H1 (cell line): ENCODE data around the gene FAAP100. TPM values are rescaled to one million over a fixed set of nuclear protein-coding genes. Genes with fewer than 3 reads are reported as not detected.

Source experiments
- CTCF ChIA-PET: fragments of 300-600 bp; sonication (Branson Sonifier 250); formaldehyde crosslinking; loops from one replicate; lab custom pipeline; 2021; ENCODE audit not compliant: partially characterized antibody; lab: Charles Lee
- POLR2A ChIA-PET: fragments of 300-600 bp; sonication (Branson Sonifier 250); formaldehyde crosslinking; loops from one replicate; lab custom pipeline; 2021; ENCODE audit warnings: inconsistent platforms; ENCODE audit not compliant: partially characterized antibody; lab: Charles Lee
- DNase-seq, 2 experiments: peaks; one replicate each; pipeline versions ENCODE4 v3.0.0 to v3.0.0-alpha.2; 2010 to 2022; ENCODE audit warnings: low spot score in 2 of 2, low read depth in 1 of 2, mixed read lengths in 1 of 2
- FAIRE-seq: peaks from 2 replicates; lab custom pipeline; 2011; peaks lifted over from hg19 to GRCh38; lab: Jason Lieb, UNC
- H2AFZ ChIP-seq: 2 replicates; pipeline ENCODE4 v1.8.1; 2012; ENCODE audit warnings: low read length, inconsistent platforms
- H2AK5ac ChIP-seq: 2 replicates; pipeline ENCODE4 v1.6.1; 2013; ENCODE audit warnings: low read depth, low read length
- H2BK120ac ChIP-seq: replicated peaks from 2 replicates; pipeline ENCODE3; 2013; ENCODE audit warnings: low read depth, low read length, inconsistent platforms
- H2BK12ac ChIP-seq: 2 replicates; pipeline ENCODE4 v1.6.1; 2013; ENCODE audit warnings: low read depth, low read length
- H2BK15ac ChIP-seq: 2 replicates; pipeline ENCODE4 v1.6.1; 2013; ENCODE audit warnings: low read length
- H2BK20ac ChIP-seq: 2 replicates; pipeline ENCODE4 v1.6.1; 2013; ENCODE audit warnings: low read length
- H2BK5ac ChIP-seq: 2 replicates; pipeline ENCODE4 v1.6.1; 2013; ENCODE audit warnings: low read depth, low read length
- H3K14ac ChIP-seq: 2 replicates; pipeline ENCODE4 v1.6.1; 2013; ENCODE audit warnings: inconsistent platforms; ENCODE audit not compliant: insufficient read length
- H3K18ac ChIP-seq: 2 replicates; pipeline ENCODE4 v1.6.1; 2013; ENCODE audit warnings: low read length; ENCODE audit errors: extremely low read depth
- H3K23ac ChIP-seq: 2 replicates; pipeline ENCODE4 v1.6.1; 2013; ENCODE audit warnings: inconsistent platforms; ENCODE audit not compliant: insufficient read length
- H3K23me2 ChIP-seq: 2 replicates; pipeline ENCODE4 v1.6.1; 2013; ENCODE audit warnings: low read depth, low read length
- H3K27ac ChIP-seq: 2 replicates; pipeline ENCODE4 v1.6.1; 2011; ENCODE audit warnings: low read depth, low read length, inconsistent platforms
- H3K27me3 ChIP-seq, 4 experiments: replicated peaks in 1 of 4; 1 replicate in 1 of 4; 2 replicates in 3 of 4; pipeline versions ENCODE4 v1.6.1 to v1.8.1; 2011 to 2013; ENCODE audit warnings: low read length in 3 of 4, mild to moderate bottlenecking in 3 of 4, inconsistent platforms in 2 of 4, mixed read lengths in 2 of 4, moderate library complexity in 1 of 4; ENCODE audit not compliant: control insufficient read depth in 3 of 4, insufficient read depth in 3 of 4; ENCODE audit errors: extremely low read depth in 1 of 4
- H3K36me3 ChIP-seq, 4 experiments: 2 replicates each; pipeline versions ENCODE4 v1.6.1 to v1.8.1; 2011 to 2013; ENCODE audit warnings: mild to moderate bottlenecking in 4 of 4, low read length in 3 of 4, moderate library complexity in 2 of 4, control low read depth in 1 of 4, inconsistent platforms in 1 of 4; ENCODE audit not compliant: insufficient read depth in 4 of 4, control insufficient read depth in 2 of 4
- H3K4ac ChIP-seq: replicated peaks from 2 replicates; pipeline ENCODE3; 2013; ENCODE audit warnings: low read length, low read depth, mixed read lengths, inconsistent platforms; ENCODE audit not compliant: insufficient read length
- H3K4me1 ChIP-seq, 4 experiments: replicated peaks in 1 of 4; 1 replicate in 1 of 4; 2 replicates in 3 of 4; pipeline versions ENCODE4 v1.6.1 to v1.8.1; 2011 to 2013; ENCODE audit warnings: low read length in 3 of 4, inconsistent platforms in 2 of 4, mixed read lengths in 1 of 4; ENCODE audit not compliant: insufficient read depth in 4 of 4, control insufficient read depth in 3 of 4
- H3K4me2 ChIP-seq, 2 experiments: 2 replicates each; pipeline versions ENCODE4 v1.6.1 to v1.8.1; 2011 to 2013; ENCODE audit warnings: low read depth in 2 of 2, low read length in 2 of 2, control low read depth in 1 of 2, inconsistent platforms in 1 of 2, mild to moderate bottlenecking in 1 of 2; ENCODE audit not compliant: insufficient read depth in 1 of 2
- H3K4me3 ChIP-seq, 4 experiments: fragments of 200-600, 300-600 bp in 1 of 4; sonication (generic), shearing (Covaris generic), sonication (Bioruptor Twin) in 1 of 4; 2 replicates each; pipeline versions ENCODE4 v1.5.1 to v1.8.1; 2011 to 2016; ENCODE audit warnings: low read length in 4 of 4, low read depth in 3 of 4, control low read depth in 2 of 4, inconsistent platforms in 2 of 4, mild to moderate bottlenecking in 2 of 4, mixed read lengths in 1 of 4, moderate library complexity in 1 of 4; ENCODE audit not compliant: insufficient read depth in 2 of 4; ENCODE audit errors: extremely low read depth in 1 of 4
- H3K56ac ChIP-seq: replicated peaks from 2 replicates; pipeline ENCODE3; 2013; ENCODE audit warnings: low read depth, mild to moderate bottlenecking, mixed read lengths, low read length, inconsistent platforms; ENCODE audit not compliant: insufficient read length
- H3K79me1 ChIP-seq: 2 replicates; pipeline ENCODE4 v1.6.1; 2013; ENCODE audit warnings: low read depth, low read length, control low read depth
- H3K79me2 ChIP-seq, 2 experiments: 2 replicates each; pipeline versions ENCODE4 v1.6.1 to v1.8.1; 2012 to 2013; ENCODE audit warnings: low read length in 2 of 2, mild to moderate bottlenecking in 2 of 2, inconsistent platforms in 1 of 2; ENCODE audit not compliant: insufficient read depth in 2 of 2, control insufficient read depth in 1 of 2
- H3K9ac ChIP-seq, 4 experiments: replicated peaks in 1 of 4; 1 replicate in 1 of 4; 2 replicates in 3 of 4; pipeline versions ENCODE4 v1.6.1 to v1.8.1; 2011 to 2013; ENCODE audit warnings: low read depth in 3 of 4, low read length in 3 of 4, control low read depth in 2 of 4, mild to moderate bottlenecking in 2 of 4, moderate library complexity in 2 of 4, inconsistent platforms in 1 of 4; ENCODE audit errors: extremely low read depth in 1 of 4
- H3K9me3 ChIP-seq, 2 experiments: 2 replicates each; pipeline versions ENCODE4 v1.6.1 to v1.8.1; 2012 to 2013; ENCODE audit warnings: mild to moderate bottlenecking in 2 of 2, moderate library complexity in 2 of 2, control low read depth in 1 of 2, inconsistent platforms in 1 of 2, low read depth in 1 of 2, low read length in 1 of 2, mixed read lengths in 1 of 2; ENCODE audit not compliant: insufficient read depth in 2 of 2
- H4K20me1 ChIP-seq, 2 experiments: replicated peaks in 1 of 2; 2 replicates each; pipeline versions ENCODE3 to v1.8.1; 2011 to 2013; ENCODE audit warnings: inconsistent platforms in 2 of 2, low read length in 2 of 2, mild to moderate bottlenecking in 1 of 2; ENCODE audit not compliant: insufficient read depth in 2 of 2, control insufficient read depth in 1 of 2
- H4K5ac ChIP-seq: 2 replicates; pipeline ENCODE4 v1.6.1; 2013; ENCODE audit warnings: low read length, low read depth, mixed read lengths, inconsistent platforms; ENCODE audit not compliant: insufficient read length
- H4K8ac ChIP-seq: 2 replicates; pipeline ENCODE4 v1.8.0; 2013; ENCODE audit warnings: mild to moderate bottlenecking, moderate library complexity, low read length, inconsistent platforms; ENCODE audit not compliant: insufficient read depth; ENCODE audit errors: extremely low read depth
- H4K91ac ChIP-seq: replicated peaks from 2 replicates; pipeline ENCODE3; 2013; ENCODE audit warnings: low read length, mixed read lengths, inconsistent platforms; ENCODE audit not compliant: insufficient read length
- CBX8 ChIP-seq: fragments of 300-800, 300-1000 bp; sonication (generic); IDR thresholded peaks from 2 replicates; pipeline ENCODE4 v1.7.1; 2016; ENCODE audit warnings: low read depth, low read length, borderline replicate concordance
- GABPA ChIP-seq: IDR thresholded peaks from 2 replicates; pipeline ENCODE4 v1.6.1; 2011; ENCODE audit warnings: mild to moderate bottlenecking, low read length, moderate library complexity, borderline replicate concordance; ENCODE audit not compliant: insufficient read depth
- HDAC6 ChIP-seq: IDR thresholded peaks from one replicate; pipeline ENCODE4 v1.7.1; 2012; ENCODE audit warnings: low read depth, mild to moderate bottlenecking, inconsistent platforms, low read length, moderate library complexity
- JUND ChIP-seq: IDR thresholded peaks from 2 replicates; pipeline ENCODE4 v1.6.1; 2011; ENCODE audit warnings: mild to moderate bottlenecking, improper control_type of control experiment, low read length
- KDM4A ChIP-seq: IDR thresholded peaks from one replicate; pipeline ENCODE4 v1.7.1; 2012; ENCODE audit warnings: low read depth, mild to moderate bottlenecking, moderate library complexity, low read length, inconsistent platforms; ENCODE audit not compliant: severe bottlenecking
- KDM5A ChIP-seq: fragments of 200-600 bp; IDR thresholded peaks from 2 replicates; pipeline ENCODE4 v1.7.1; 2012; ENCODE audit warnings: mild to moderate bottlenecking, low read length, inconsistent platforms, mixed read lengths
- POU5F1 ChIP-seq: IDR thresholded peaks from 2 replicates; pipeline ENCODE4 v1.6.1; 2011; ENCODE audit warnings: low read depth, mild to moderate bottlenecking, low read length, moderate library complexity
- RNF2 ChIP-seq: fragments of 200-900, 300-1000 bp; sonication (generic); IDR thresholded peaks from 2 replicates; pipeline ENCODE4 v1.7.1; 2016; ENCODE audit warnings: borderline replicate concordance, low read depth, mild to moderate bottlenecking, antibody characterized with exemption, low read length; ENCODE audit not compliant: poor library complexity, severe bottlenecking; ENCODE audit errors: missing control alignments
- SIN3A ChIP-seq, 2 experiments: IDR thresholded peaks in 1 of 2; conservative IDR thresholded peaks in 1 of 2; 2 replicates each; pipeline ENCODE4 v1.6.1; 2011 to 2012; ENCODE audit warnings: low read length in 2 of 2, improper control_type of control experiment in 1 of 2, low read depth in 1 of 2, mild to moderate bottlenecking in 1 of 2
- SP2 ChIP-seq: IDR thresholded peaks from 2 replicates; pipeline ENCODE4 v1.6.1; 2012; ENCODE audit warnings: mild to moderate bottlenecking, low read length, inconsistent platforms
- SP4 ChIP-seq: IDR thresholded peaks from 2 replicates; pipeline ENCODE4 v1.6.1; 2012; ENCODE audit warnings: low read length, inconsistent platforms
- TAF1 ChIP-seq: IDR thresholded peaks from 2 replicates; pipeline ENCODE4 v1.6.1; 2011; ENCODE audit warnings: mild to moderate bottlenecking, low read depth, low read length
- TBP ChIP-seq: IDR thresholded peaks from 2 replicates; pipeline ENCODE4 v1.6.1; 2011; ENCODE audit warnings: low read depth, low read length, improper control_type of control experiment
- TCF12 ChIP-seq: IDR thresholded peaks from 2 replicates; pipeline ENCODE4 v1.6.1; 2011; ENCODE audit warnings: low read depth, mild to moderate bottlenecking, low read length
- WGBS, 2 experiments: shearing (Covaris generic) in 1 of 2; methylation state at CpG; one replicate each; pipeline versions ENCODE4 v1.1.6 to v1.1.7; 2013 to 2015; ENCODE audit warnings: low lambda C conversion rate in 2 of 2, mixed read lengths in 2 of 2, inconsistent platforms in 1 of 2, low coverage in 1 of 2, missing lambda C conversion rate in 1 of 2; ENCODE audit not compliant: insufficient replicate concordance in 2 of 2, insufficient coverage in 1 of 2, insufficient read length in 1 of 2; ENCODE audit errors: extremely low coverage in 1 of 2, missing lambda C conversion rate in 1 of 2; 5-methylcytosine and 5-hydroxymethylcytosine counted together
- polyA plus RNA-seq, 7 experiments: library from polyadenylated mRNA; depleted of rRNA in 3 of 7; stranded (reverse) in 5 of 7; unstranded in 2 of 7; fragments of >200 nt in 5 of 7; fragments of 200-250 nt in 2 of 7; gene quantifications; 1 replicate in 5 of 7; 2 replicates in 1 of 7; 4 replicates in 1 of 7; pipeline versions ENCODE4 v1.2.1 to v1.2.3, GENCODE V29; 2011 to 2013; ENCODE audit warnings: missing spikeins in 2 of 7, mixed read lengths in 2 of 7
- total RNA-seq: library from RNA; stranded (reverse); fragmentation: NEBNext Ultra II Directional; extraction: Animal tissue kit (Norgen Biotek cat#: 25700); gene quantifications from 2 replicates; pipeline ENCODE4 v1.2.1, GENCODE V29; 2021

Gene FAAP100
- total and polyA plus RNA-seq, 2 of the 8 experiments (the other 6 are each of a cell fraction or from before 2014, with no cell fraction given): 23.2 to 41.8 TPM

- no peak overlapping the region for H3K14ac ChIP-seq
- no peak for DNase-seq
- H3K23me2 ChIP-seq: peaks cover 2% of the 10 kb centered on the region; the same call in 1 of the 2 replicates
- H3K23ac ChIP-seq: no peak overlapping the region
- H2AFZ ChIP-seq: no peak overlapping the region
- no peak overlapping the region for H3K27ac ChIP-seq
- peak overlapping the region; percentile 97; the same call in 1 of the 2 replicates for H2BK15ac ChIP-seq
- peak overlapping the region; percentile 86; the same call in 1 of the 2 replicates for H2BK20ac ChIP-seq
- no peak overlapping the region for H4K8ac ChIP-seq
- H4K91ac ChIP-seq: peak overlapping the region; percentile 85
- H3K4me3 ChIP-seq: no peak overlapping the region; a peak in 1 of 8 replicates
- H2BK5ac ChIP-seq: peak overlapping the region; percentile 60; the same call in 1 of the 2 replicates
- no peaks in the 10 kb centered on the region for H3K9me3 ChIP-seq
- ChIA-PET CTCF (interaction anchor here (1.2 to 2.3 kb wide), 4 partner anchors 7 to 238 kb away, joined by 4 to 8 read pairs (median 6); no protein-coding TSS in a partner anchor), POLR2A (interaction anchor here (0.9 to 35.8 kb wide), 6 partner anchors 8 to 247 kb away, joined by 3 to 1004 read pairs (median 4); partner anchors contain the start of genes ACTG1, FAAP100 and FSCN2)
- no peak overlapping the region; the same call in 1 of the 2 replicates for H3K18ac ChIP-seq
- no peak overlapping the region; a peak in 1 of 7 replicates for H3K9ac ChIP-seq
- 0 out of 2 replicates have a peak overlapping the region, but pooled peaks have one; percentile 26 for H2AK5ac ChIP-seq
- H3K79me2 ChIP-seq: no peaks in the 10 kb centered on the region
- H3K4ac ChIP-seq: no peak overlapping the region
- no peaks in the 10 kb centered on the region for H3K79me1 ChIP-seq
- peaks cover 6 to 28% (median 22%) of the 10 kb centered on the region in 4 experiments for H3K4me1 ChIP-seq
- H2BK12ac ChIP-seq: no peak overlapping the region
- peaks cover 0 to 8% (median 4%) of the 10 kb centered on the region in 4 experiments; a peak in 3 of 7 replicates for H3K27me3 ChIP-seq
- FAIRE-seq: no peak
- H4K5ac ChIP-seq: peak overlapping the region; percentile 4
- no peak overlapping the region for H2BK120ac ChIP-seq
- peak overlapping the region; percentile 45 to 50 for H3K4me2 ChIP-seq
- H3K36me3 ChIP-seq: no peaks in the 10 kb centered on the region
- 64% methylated on average over 18 of the region's 18 CpGs; no CpG with 5 or more reads in 1 of the 2 experiments for WGBS, 2 experiments
- no peaks in the 10 kb centered on the region for H4K20me1 ChIP-seq
- no peak overlapping the region for H3K56ac ChIP-seq
- no peak for TF ChIP-seq SP4
- no peak for TF ChIP-seq HDAC6
- TF ChIP-seq SP2: no peak
- no peak for TF ChIP-seq GABPA
- TF ChIP-seq POU5F1: no peak
- no peak for TF ChIP-seq KDM5A
- no peak for TF ChIP-seq CBX8
- TF ChIP-seq TAF1: no peak
- no peak for TF ChIP-seq JUND
- no peak for TF ChIP-seq RNF2
- TF ChIP-seq KDM4A: no peak
- TF ChIP-seq TBP: no peak
- no peak for TF ChIP-seq SIN3A (conservative IDR thresholded peaks at IDR 0.05 in 1 of 2, IDR thresholded peaks at IDR 0.05 in 1 of 2; ENCODE audit: low read depth in 1 of 2, low read length in 2 of 2)
- TF ChIP-seq TCF12: no peak
These were observed 60.0 kb downstream of the FAAP100 start for GRCh38 chr17:81492202-81492601.
